ENCODE measurements around the gene APLF. TPM values are rescaled to one million over a fixed set of nuclear protein-coding genes. Genes with fewer than 3 reads are reported as not detected.
"Not testable (repeated sequence)": the region's sequence is repeated elsewhere in the genome, so short reads cannot be mapped to it uniquely, and the experiment has no call there.

APLF gene
- total and polyA plus RNA-seq, 2 experiments from 2014 or later: 3.1 to 5.9 TPM

GRCh38 chr2:68594041-68594440 lies 126.7 kb downstream of the APLF start:
- Histone ChIP-seq H3K9me3 (ENCODE audit: low read depth) (no peaks in the 10 kb centered on the region), H3K4me3 (no peak overlapping the region), H3K27ac (no peak overlapping the region), H3K4me1 (ENCODE audit: low read depth) (peaks cover 6% of the 10 kb centered on the region), H3K27me3 (no peaks in the 10 kb centered on the region), H3K36me3 (no peaks in the 10 kb centered on the region)
- no peak for TF ChIP-seq CTCF (IDR thresholded peaks at IDR 0.05; ENCODE audit: low read depth, low read length)
- no peak for DNase-seq (ENCODE audit: low read depth in 1 of 2, low spot score in 1 of 2)

GRCh38 chr2:68594674-68595492 lies 127.5 kb downstream of the APLF start:
- DNase-seq (ENCODE audit: low read depth in 1 of 2, low spot score in 1 of 2): peak; percentile 17 to 57
- Histone ChIP-seq H3K36me3 (no peaks in the 10 kb centered on the region), H3K9me3 (ENCODE audit: low read depth) (no peaks in the 10 kb centered on the region), H3K27ac (no peak overlapping the region), H3K4me3 (no peak overlapping the region), H3K27me3 (no peaks in the 10 kb centered on the region), H3K4me1 (ENCODE audit: low read depth) (peaks cover 6% of the 10 kb centered on the region)
- TF ChIP-seq CTCF (IDR thresholded peaks at IDR 0.05; ENCODE audit: low read depth, low read length): peak; percentile 89

- H3K36me3 ChIP-seq; H3K27ac ChIP-seq; H3K27me3 ChIP-seq; DNase-seq (ENCODE audit: low read depth in 1 of 2, low spot score in 1 of 2); H3K9me3 ChIP-seq (ENCODE audit: low read depth); H3K4me3 ChIP-seq; H3K4me1 ChIP-seq (ENCODE audit: low read depth): not testable (repeated sequence)
Measured at GRCh38 chr2:68595493-68595785, 128.1 kb downstream of the APLF start.

GRCh38 chr2:68600495-68600894 lies 133.1 kb downstream of the APLF start:
- not testable (repeated sequence) for H3K9me3 ChIP-seq (ENCODE audit: low read depth); H3K4me3 ChIP-seq; DNase-seq (ENCODE audit: low read depth in 1 of 2, low spot score in 1 of 2); H3K27ac ChIP-seq; H3K27me3 ChIP-seq; H3K4me1 ChIP-seq (ENCODE audit: low read depth); H3K36me3 ChIP-seq

GRCh38 chr2:68603059-68603458 lies 135.7 kb downstream of the APLF start:
- Histone ChIP-seq H3K4me1 (ENCODE audit: low read depth) (no peaks in the 10 kb centered on the region), H3K4me3 (no peak overlapping the region), H3K9me3 (ENCODE audit: low read depth) (no peaks in the 10 kb centered on the region), H3K36me3 (no peaks in the 10 kb centered on the region), H3K27ac (no peak overlapping the region), H3K27me3 (no peaks in the 10 kb centered on the region)
- no peak for DNase-seq (ENCODE audit: low read depth in 1 of 2, low spot score in 1 of 2)
- TF ChIP-seq CTCF (IDR thresholded peaks at IDR 0.05; ENCODE audit: low read depth, low read length): no peak

- Histone ChIP-seq H3K4me1 (ENCODE audit: low read depth) (no peaks in the 10 kb centered on the region), H3K9me3 (ENCODE audit: low read depth) (no peaks in the 10 kb centered on the region), H3K27me3 (no peaks in the 10 kb centered on the region), H3K4me3 (no peak overlapping the region), H3K36me3 (no peaks in the 10 kb centered on the region), H3K27ac (no peak overlapping the region)
- no peak for DNase-seq (ENCODE audit: low read depth in 1 of 2, low spot score in 1 of 2)
- TF ChIP-seq CTCF (IDR thresholded peaks at IDR 0.05; ENCODE audit: low read depth, low read length): no peak
Measured at GRCh38 chr2:68604077-68604476, 136.7 kb downstream of the APLF start.
